ENCODE data around the gene TGFB2.

- TF ChIP-seq, protein P1, sequence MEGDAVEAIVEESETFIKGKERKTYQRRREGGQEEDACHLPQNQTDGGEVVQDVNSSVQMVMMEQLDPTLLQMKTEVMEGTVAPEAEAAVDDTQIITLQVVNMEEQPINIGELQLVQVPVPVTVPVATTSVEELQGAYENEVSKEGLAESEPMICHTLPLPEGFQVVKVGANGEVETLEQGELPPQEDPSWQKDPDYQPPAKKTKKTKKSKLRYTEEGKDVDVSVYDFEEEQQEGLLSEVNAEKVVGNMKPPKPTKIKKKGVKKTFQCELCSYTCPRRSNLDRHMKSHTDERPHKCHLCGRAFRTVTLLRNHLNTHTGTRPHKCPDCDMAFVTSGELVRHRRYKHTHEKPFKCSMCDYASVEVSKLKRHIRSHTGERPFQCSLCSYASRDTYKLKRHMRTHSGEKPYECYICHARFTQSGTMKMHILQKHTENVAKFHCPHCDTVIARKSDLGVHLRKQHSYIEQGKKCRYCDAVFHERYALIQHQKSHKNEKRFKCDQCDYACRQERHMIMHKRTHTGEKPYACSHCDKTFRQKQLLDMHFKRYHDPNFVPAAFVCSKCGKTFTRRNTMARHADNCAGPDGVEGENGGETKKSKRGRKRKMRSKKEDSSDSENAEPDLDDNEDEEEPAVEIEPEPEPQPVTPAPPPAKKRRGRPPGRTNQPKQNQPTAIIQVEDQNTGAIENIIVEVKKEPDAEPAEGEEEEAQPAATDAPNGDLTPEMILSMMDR (IDR thresholded peaks at IDR 0.05 in 8 of 11, conservative IDR thresholded peaks at IDR 0.05 in 3 of 11): no peak
- no peak for TF ChIP-seq POLR2A (IDR thresholded peaks at IDR 0.05)
- TF ChIP-seq POLR2AphosphoS5 (IDR thresholded peaks at IDR 0.05): no peak
These were observed 119.7 kb downstream of the TGFB2 start for GRCh38 chr1:218464871-218465270.
